Epithelial cell of alveolus of lung (primary cell): ENCODE data around the gene VANGL2. TPM values are rescaled to one million over a fixed set of nuclear protein-coding genes. Genes with fewer than 3 reads are reported as not detected.

Experiments
- total RNA-seq: library from RNA; depleted of rRNA; stranded (reverse); fragments of >200 nt; gene quantifications from 2 replicates; pipeline ENCODE4 v1.2.1, GENCODE V29; 2015

The VANGL2 gene
- total RNA-seq = 2.6 and 7.6 TPM in 2 replicates

GRCh38 chr1:160400223-160400645, at the start of gene VANGL2:
VANGL2 (plus strand) TSS chr1:160400564; CDS start chr1:160415838, 15,274 bp downstream.

DNA sequence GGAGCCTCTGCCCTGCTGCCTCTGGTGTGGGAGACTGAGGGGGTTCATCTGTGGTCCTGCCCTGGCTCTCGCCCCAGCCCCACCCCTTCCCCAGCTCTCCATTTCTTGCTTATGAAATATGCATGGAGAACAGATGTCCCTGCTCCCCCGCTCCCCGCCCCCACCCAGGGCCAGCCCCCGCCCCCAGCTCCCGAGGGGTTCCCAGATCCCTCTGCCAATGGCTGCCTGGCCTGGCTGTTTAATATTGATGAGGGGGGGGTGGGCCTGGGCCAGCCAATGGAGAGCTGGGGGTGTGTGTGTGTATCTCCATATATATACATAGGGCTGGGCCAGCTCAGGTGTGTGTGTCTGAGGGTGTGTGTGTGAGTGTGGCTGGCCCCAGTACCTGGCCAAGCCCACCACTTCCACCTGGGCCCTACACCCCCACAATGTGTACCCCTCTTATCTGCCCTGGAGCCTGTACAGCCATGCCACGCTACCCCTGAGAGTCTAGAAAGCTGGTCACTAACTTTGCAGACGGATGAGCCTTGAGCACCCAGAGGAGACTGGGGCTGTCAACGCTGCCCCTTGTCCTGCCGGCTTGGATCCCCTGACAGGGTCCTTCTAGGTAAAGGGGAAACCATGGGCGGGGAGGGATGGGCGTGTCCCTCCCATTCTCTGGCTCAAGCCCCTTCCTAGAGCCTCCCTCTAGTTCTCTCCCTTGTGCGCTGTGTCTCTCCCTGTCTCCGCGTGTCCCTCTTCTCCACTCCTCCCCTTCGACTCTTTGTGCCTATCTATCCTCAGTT, 33.4 kb upstream of the VANGL2 start, which contains the start of gene NHLH1:
Gene NHLH1 (plus strand): TSS at position 341 of the 785 bp plus-strand sequence. CDS start 3,661 bp downstream, outside the sequence.

Other genes with a start within 250 kb of the VANGL2 start
- not detected in 2 replicates for gene ATP1A4, start 249.0 kb upstream of the VANGL2 start, total RNA-seq
- gene CASQ1, start 210.0 kb upstream of the VANGL2 start, total RNA-seq = not detected in 2 replicates
- gene PEA15, start 195.2 kb upstream of the VANGL2 start, total RNA-seq = 40.1 and 68.7 TPM in 2 replicates
- 46.0 and 58.0 TPM in 2 replicates for gene DCAF8, start 138.0 kb upstream of the VANGL2 start, total RNA-seq
- gene PEX19, start 115.4 kb upstream of the VANGL2 start, total RNA-seq = 38.5 and 86.6 TPM in 2 replicates
- gene COPA, start 57.3 kb upstream of the VANGL2 start, total RNA-seq = 126 and 209 TPM in 2 replicates
- 76.6 and 91.3 TPM in 2 replicates for gene NCSTN, start 57.2 kb upstream of the VANGL2 start, total RNA-seq
- gene NHLH1, start 33.5 kb upstream of the VANGL2 start, total RNA-seq = not detected in 2 replicates
- gene SLAMF6, start 122.7 kb downstream of the VANGL2 start, total RNA-seq = not detected in 2 replicates
- not detected in 2 replicates for gene CD84, start 178.9 kb downstream of the VANGL2 start, total RNA-seq
- not detected in 2 replicates for gene SLAMF1, start 246.5 kb downstream of the VANGL2 start, total RNA-seq